ENCODE results near the gene BARX2.

Gene BARX2

GRCh38 chr11:129458756-129459535 is 83.3 kb downstream of the BARX2 start:
- H3K4me1 ChIP-seq, result no peaks in the 10 kb centered on the region
- TF ChIP-seq CTCF (IDR thresholded peaks at IDR 0.05; ENCODE audit: low read depth, low read length), result no peak
- H3K9me3 ChIP-seq, result no peaks in the 10 kb centered on the region
- H3K36me3 ChIP-seq, result no peaks in the 10 kb centered on the region
- no peaks in the 10 kb centered on the region for H3K27me3 ChIP-seq
- no peak overlapping the region for H3K4me3 ChIP-seq (ENCODE audit: low read depth, low read length)
- no peak for DNase-seq

- Histone ChIP-seq H3K36me3 (no peaks in the 10 kb centered on the region), H3K27me3 (no peaks in the 10 kb centered on the region; the same call in 1 of the 2 replicates), H3K4me1 (no peaks in the 10 kb centered on the region), H3K4me3 (ENCODE audit: low read depth, low read length) (no peak overlapping the region), H3K9me3 (no peaks in the 10 kb centered on the region)
- TF ChIP-seq CTCF (IDR thresholded peaks at IDR 0.05; ENCODE audit: low read depth, low read length), result no peak
- no peak for DNase-seq
These were observed 85.1 kb downstream of the BARX2 start for GRCh38 chr11:129460714-129461113.

- Histone ChIP-seq H3K9me3 (no peaks in the 10 kb centered on the region; the same call in 1 of the 2 replicates), H3K4me3 (ENCODE audit: low read depth, low read length) (no peak overlapping the region), H3K4me1 (no peaks in the 10 kb centered on the region), H3K36me3 (no peaks in the 10 kb centered on the region), H3K27me3 (no peaks in the 10 kb centered on the region)
- no peak for DNase-seq
- no peak for TF ChIP-seq CTCF (IDR thresholded peaks at IDR 0.05; ENCODE audit: low read depth, low read length)
These were observed 108.4 kb downstream of the BARX2 start for GRCh38 chr11:129484068-129484467.

- no peaks in the 10 kb centered on the region for H3K36me3 ChIP-seq
- no peaks in the 10 kb centered on the region for H3K27me3 ChIP-seq
- no peaks in the 10 kb centered on the region for H3K9me3 ChIP-seq
- H3K4me1 ChIP-seq, result no peaks in the 10 kb centered on the region
- no peak overlapping the region for H3K4me3 ChIP-seq (ENCODE audit: low read depth, low read length)
- no peak for DNase-seq
- no peak for TF ChIP-seq CTCF (IDR thresholded peaks at IDR 0.05; ENCODE audit: low read depth, low read length)
These were observed 113.6 kb downstream of the BARX2 start for GRCh38 chr11:129489249-129489648.

GRCh38 chr11:129490004-129490403 is 114.4 kb downstream of the BARX2 start:
- Histone ChIP-seq H3K27me3 (no peaks in the 10 kb centered on the region), H3K4me3 (ENCODE audit: low read depth, low read length) (no peak overlapping the region), H3K4me1 (no peaks in the 10 kb centered on the region), H3K9me3 (no peaks in the 10 kb centered on the region), H3K36me3 (no peaks in the 10 kb centered on the region)
- no peak for DNase-seq
- TF ChIP-seq CTCF (IDR thresholded peaks at IDR 0.05; ENCODE audit: low read depth, low read length), result no peak

GRCh38 chr11:129493746-129494145 is 118.1 kb downstream of the BARX2 start:
- no peaks in the 10 kb centered on the region for H3K27me3 ChIP-seq
- no peak overlapping the region for H3K4me3 ChIP-seq (ENCODE audit: low read depth, low read length)
- no peaks in the 10 kb centered on the region for H3K36me3 ChIP-seq
- no peak for TF ChIP-seq CTCF (IDR thresholded peaks at IDR 0.05; ENCODE audit: low read depth, low read length)
- H3K9me3 ChIP-seq, result no peaks in the 10 kb centered on the region
- DNase-seq, result no peak
- H3K4me1 ChIP-seq, result no peaks in the 10 kb centered on the region

All from BE2C (cell line).